Activated naive CD4-positive, alpha-beta T cell treated with Interleukin-2 at 50 U/mL for 16 hours (primary cell): ENCODE measurements around the gene PCNX2.

ENCODE experiments used
- DNase-seq: peaks from one replicate; pipeline ENCODE4 v3.0.0-alpha.2; 2020

Gene PCNX2

GRCh38 chr1:232999956-233000625 lies 295.4 kb downstream of the PCNX2 start:
- no peak for DNase-seq

- DNase-seq, result no peak
These were observed 296.9 kb downstream of the PCNX2 start for GRCh38 chr1:232998646-232999045.

- DNase-seq, result no peak
These were observed 297.4 kb downstream of the PCNX2 start for GRCh38 chr1:232998138-232998537.

GRCh38 chr1:232996143-232996542 lies 299.4 kb downstream of the PCNX2 start:
- no peak for DNase-seq

GRCh38 chr1:232995189-232995588 lies 300.3 kb downstream of the PCNX2 start:
- DNase-seq, result no peak

- no peak for DNase-seq
These were observed 302.0 kb downstream of the PCNX2 start for GRCh38 chr1:232993555-232993954.

- DNase-seq, result no peak
These were observed 303.3 kb downstream of the PCNX2 start for GRCh38 chr1:232992227-232992626.

GRCh38 chr1:232991238-232991637 lies 304.3 kb downstream of the PCNX2 start:
- DNase-seq, result no peak

- no peak for DNase-seq
These were observed 305.1 kb downstream of the PCNX2 start for GRCh38 chr1:232990176-232991128.

GRCh38 chr1:232988572-232989040 lies 306.9 kb downstream of the PCNX2 start:
- no peak for DNase-seq

- no peak for DNase-seq
These were observed 307.8 kb downstream of the PCNX2 start for GRCh38 chr1:232987774-232988140.

- no peak for DNase-seq
These were observed 308.3 kb downstream of the PCNX2 start for GRCh38 chr1:232987046-232987773.

GRCh38 chr1:232986527-232986922 lies 309.0 kb downstream of the PCNX2 start:
- DNase-seq, result no peak

GRCh38 chr1:232985882-232986526 lies 309.5 kb downstream of the PCNX2 start:
- no peak for DNase-seq

- no peak for DNase-seq
These were observed 310.7 kb downstream of the PCNX2 start for GRCh38 chr1:232984577-232985425.

- DNase-seq, result no peak
These were observed 311.5 kb downstream of the PCNX2 start for GRCh38 chr1:232983817-232984567.

- DNase-seq, result no peak
These were observed 312.1 kb downstream of the PCNX2 start for GRCh38 chr1:232983375-232983774.

- no peak for DNase-seq
These were observed 313.1 kb downstream of the PCNX2 start for GRCh38 chr1:232982238-232982944.

GRCh38 chr1:232980986-232981560 lies 314.5 kb downstream of the PCNX2 start:
- DNase-seq, result no peak

GRCh38 chr1:232980355-232980978 lies 315.1 kb downstream of the PCNX2 start:
- no peak for DNase-seq
